Endothelial cell of umbilical vein (primary cell): ENCODE data around the gene PIM1. TPM values are rescaled to one million over a fixed set of nuclear protein-coding genes. Genes with fewer than 3 reads are reported as not detected.

Source experiments
- BruUV-seq: library from RNA; stranded (reverse); fragments of 400-500 nt; replicated peaks from 2 replicates; lab custom pipeline; 2021; lab: Mats Ljungman, UMichigan
- CTCF ChIA-PET: fragments of 300-600, 350-600 bp; sonication (Branson Sonifier 250); formaldehyde crosslinking; loops from one replicate; lab custom pipeline; 2021; ENCODE audit warnings: antibody characterized with exemption, inconsistent platforms; lab: Charles Lee
- POLR2A ChIA-PET: fragments of 300-600, 350-600 bp; sonication (Branson Sonifier 250); formaldehyde crosslinking; loops from one replicate; lab custom pipeline; 2021; ENCODE audit warnings: antibody characterized with exemption, inconsistent platforms; lab: Charles Lee
- DNase-seq: peaks from one replicate; pipeline ENCODE4 v3.0.0-alpha.2; 2011; ENCODE audit warnings: low read depth, low spot score
- FAIRE-seq: peaks from 2 replicates; lab custom pipeline; 2011; peaks lifted over from hg19 to GRCh38; lab: Jason Lieb, UNC
- H2AFZ ChIP-seq: 2 replicates; pipeline ENCODE4 v1.6.0; 2012; ENCODE audit warnings: low read depth, low read length, control low read depth, inconsistent platforms
- H3K27ac ChIP-seq: 2 replicates; pipeline ENCODE4 v1.5.1; 2011; ENCODE audit warnings: low read depth, mild to moderate bottlenecking, control low read depth, low read length, moderate library complexity; ENCODE audit not compliant: insufficient read depth
- H3K27me3 ChIP-seq, 2 experiments: 2 replicates each; pipeline versions ENCODE4 v1.6.0 to v1.6.1; 2011; ENCODE audit warnings: low read length in 2 of 2, mixed read lengths in 1 of 2; ENCODE audit not compliant: control insufficient read depth in 2 of 2, insufficient read depth in 2 of 2
- H3K36me3 ChIP-seq, 2 experiments: 2 replicates in 1 of 2; 3 replicates in 1 of 2; pipeline ENCODE4 v1.5.1; 2011; ENCODE audit warnings: low read length in 2 of 2, mild to moderate bottlenecking in 1 of 2, moderate library complexity in 1 of 2; ENCODE audit not compliant: control insufficient read depth in 2 of 2, insufficient read depth in 2 of 2; ENCODE audit errors: extremely low read depth in 1 of 2
- H3K4me1 ChIP-seq: 3 replicates; pipeline ENCODE4 v1.5.1; 2011; ENCODE audit warnings: mild to moderate bottlenecking, low read length; ENCODE audit not compliant: control insufficient read depth, insufficient read depth; ENCODE audit errors: extremely low read depth
- H3K4me2 ChIP-seq: 2 replicates; pipeline ENCODE4 v1.6.1; 2011; ENCODE audit warnings: low read length, control low read depth, mixed read lengths; ENCODE audit not compliant: insufficient read depth
- H3K4me3 ChIP-seq, 3 experiments: fragments of 200-600 bp in 1 of 3; sonication (generic), shearing (Covaris generic) in 1 of 3; replicated peaks in 1 of 3; 2 replicates each; pipeline ENCODE4 v1.5.1; 2011 to 2016; ENCODE audit warnings: control low read depth in 3 of 3, low read length in 3 of 3, mild to moderate bottlenecking in 2 of 3, inconsistent platforms in 1 of 3, low read depth in 1 of 3, moderate library complexity in 1 of 3; ENCODE audit not compliant: insufficient read depth in 1 of 3
- H3K79me2 ChIP-seq: 2 replicates; pipeline ENCODE4 v1.6.0; 2012; ENCODE audit warnings: low read length, inconsistent platforms; ENCODE audit not compliant: control insufficient read depth, insufficient read depth
- H3K9ac ChIP-seq: replicated peaks from 2 replicates; pipeline ENCODE3; 2011; ENCODE audit warnings: low read length, control low read depth; ENCODE audit not compliant: insufficient read depth; ENCODE audit errors: extremely low read depth
- H3K9me1 ChIP-seq: replicated peaks from 3 replicates; pipeline ENCODE4 v1.6.0; 2011; ENCODE audit warnings: mild to moderate bottlenecking, low read length; ENCODE audit not compliant: control insufficient read depth, insufficient read depth; ENCODE audit errors: extremely low read depth
- H3K9me3 ChIP-seq: replicated peaks from 2 replicates; pipeline ENCODE4 v1.5.1; 2012; ENCODE audit warnings: low read length, inconsistent platforms; ENCODE audit not compliant: control insufficient read depth, insufficient read depth
- H4K20me1 ChIP-seq: replicated peaks from 2 replicates; pipeline ENCODE3; 2011; ENCODE audit warnings: mild to moderate bottlenecking, low read length; ENCODE audit not compliant: control insufficient read depth, insufficient read depth; ENCODE audit errors: extremely low read depth
- CTCF ChIP-seq, 2 donors: IDR thresholded peaks; 1 replicate in 1 of 2; 2 replicates in 1 of 2; pipeline ENCODE4 v1.5.1; 2011; ENCODE audit warnings: low read length in 2 of 2, mild to moderate bottlenecking in 2 of 2, moderate library complexity in 2 of 2, control low read depth in 1 of 2, inconsistent platforms in 1 of 2, low read depth in 1 of 2; ENCODE audit not compliant: insufficient read depth in 1 of 2; ENCODE audit errors: extremely low read depth in 1 of 2
- EZH2 ChIP-seq: IDR thresholded peaks from 2 replicates; pipeline ENCODE4 v1.6.1; 2012; ENCODE audit warnings: borderline replicate concordance, low read depth, mild to moderate bottlenecking, moderate library complexity, low read length, inconsistent platforms; ENCODE audit not compliant: severe bottlenecking
- FOS ChIP-seq: IDR thresholded peaks from 2 replicates; pipeline ENCODE4 v1.6.1; 2011; ENCODE audit warnings: mild to moderate bottlenecking, low read length, moderate library complexity, borderline replicate concordance; ENCODE audit not compliant: insufficient read depth
- GATA2 ChIP-seq: IDR thresholded peaks from 2 replicates; pipeline ENCODE4 v1.7.0; 2011; ENCODE audit warnings: low read depth, mild to moderate bottlenecking, moderate library complexity, mixed read lengths, low read length; ENCODE audit not compliant: insufficient read length, insufficient read depth
- JUN ChIP-seq: IDR thresholded peaks from 2 replicates; pipeline ENCODE4 v1.6.1; 2011; ENCODE audit warnings: borderline replicate concordance, low read depth; ENCODE audit not compliant: insufficient read length, insufficient read depth
- MYC ChIP-seq: IDR thresholded peaks from one replicate; pipeline ENCODE4 v1.6.1; 2011; ENCODE audit warnings: mild to moderate bottlenecking, low read depth, low read length
- POLR2A ChIP-seq: IDR thresholded peaks from 2 replicates; pipeline ENCODE4 v1.6.1; 2012; ENCODE audit warnings: low read depth, mild to moderate bottlenecking, control low read depth, low read length
- POLR2AphosphoS5 ChIP-seq: IDR thresholded peaks from 2 replicates; pipeline ENCODE4 v1.6.1; 2012; ENCODE audit warnings: low read depth, mild to moderate bottlenecking, control low read depth, low read length, moderate library complexity; ENCODE audit not compliant: insufficient read depth
- dilution Hi-C: fragments of 300-500 bp; cut with MboI; formaldehyde crosslinking; loops from one replicate; pipeline ENCODE4 v1.15.0; 2019; ENCODE audit warnings: low sequenced_read_pairs; ENCODE audit not compliant: extremely low pct_ligation_motif_present
- intact Hi-C: fragments of 100-400 bp; cut with micrococcal nuclease; formaldehyde crosslinking; loops from one replicate; pipeline ENCODE4 v1.10.0; 2022
- polyA plus RNA-seq, 4 experiments: library from polyadenylated mRNA; depleted of rRNA in 3 of 4; stranded (reverse) in 3 of 4; unstranded in 1 of 4; fragments of >200 nt; gene quantifications; 2 replicates each; pipeline versions ENCODE4 v1.2.1 to v1.2.3, GENCODE V29; 2011 to 2012; ENCODE audit warnings: missing spikeins in 1 of 4
- total RNA-seq: library from RNA; stranded (reverse); gene quantifications from 2 replicates; pipeline ENCODE4 v1.2.3, GENCODE V29; 2021
- TF ChIP-seq, protein P1 (sequence below): IDR thresholded peaks from 2 replicates; pipeline ENCODE4 v1.6.1; 2011; ENCODE audit not compliant: insufficient read depth, insufficient read length

Gene PIM1
- total and polyA plus RNA-seq, 2 donors (not counting 3 experiments of a cell fraction or from before 2014, with no cell fraction given) = 9.2 to 11.3 TPM

DNA sequence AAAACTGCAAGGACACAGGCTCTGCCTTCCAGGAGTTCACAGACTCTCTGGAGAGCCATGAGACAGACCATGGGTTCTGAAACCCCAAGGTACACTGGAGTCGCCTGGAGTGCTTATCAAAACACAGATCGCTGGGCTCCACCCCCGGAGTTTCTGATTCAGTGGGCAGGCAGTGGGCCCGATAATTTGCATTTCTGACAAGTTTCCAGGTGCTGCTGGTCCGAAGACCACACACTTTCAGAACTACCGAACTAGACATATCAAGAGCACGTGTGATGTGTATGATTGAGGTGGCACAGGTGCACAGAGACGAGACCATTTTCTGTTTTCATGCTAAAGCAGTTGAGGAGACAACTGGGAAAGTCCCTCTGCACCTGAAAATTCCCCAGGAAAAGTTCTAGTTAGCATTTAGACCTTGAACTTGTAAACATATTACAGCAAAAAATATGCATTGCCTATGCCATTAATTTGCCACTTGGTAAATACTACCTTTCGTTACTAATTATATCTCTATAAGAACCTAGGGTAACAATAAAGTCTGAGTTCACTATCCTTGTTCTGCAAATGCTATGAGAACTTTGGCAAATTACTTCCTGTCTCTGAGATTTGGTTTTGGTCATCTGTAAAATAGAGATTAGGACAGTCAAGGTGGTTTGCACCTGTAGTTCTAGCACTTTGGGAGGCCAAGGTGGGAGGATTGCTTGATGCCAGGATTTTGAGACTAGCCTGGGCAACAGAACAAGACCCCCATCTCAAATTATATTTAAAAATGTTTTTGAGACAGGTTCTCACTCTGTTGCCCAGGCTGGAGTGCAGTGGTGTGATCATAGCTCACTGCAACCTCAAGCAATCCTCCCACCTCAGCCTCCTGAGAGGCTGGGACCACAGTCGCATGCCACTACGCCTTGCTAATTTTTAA lies 14.3 kb upstream of the PIM1 start:
- Histone ChIP-seq H3K4me2 (no peak overlapping the region), H3K79me2 (no peaks in the 10 kb centered on the region), H3K9ac (no peak overlapping the region), H3K4me3 (no peak overlapping the region), H4K20me1 (no peaks in the 10 kb centered on the region), H3K9me3 (no peaks in the 10 kb centered on the region), H3K4me1 (peaks cover 3% of the 10 kb centered on the region), H3K9me1 (no peaks in the 10 kb centered on the region), H3K36me3 (no peaks in the 10 kb centered on the region), H3K27me3 (peaks cover 2 to 7% of the 10 kb centered on the region in 2 experiments), H2AFZ (no peak overlapping the region), H3K27ac (no peak overlapping the region)
- FAIRE-seq (no peak), DNase-seq (no peak)
- CTCF ChIA-PET = interaction anchor here (2.0 kb wide), 1 partner anchor 105 kb away, joined by 6 read pairs; no protein-coding TSS in a partner anchor
- POLR2A ChIA-PET = no interaction called here
- dilution Hi-C loops (no loop called here), intact Hi-C loops (loop anchor here (2.0 kb wide), 1 partner anchor 53 kb away; no protein-coding TSS in a partner anchor)
- TF ChIP-seq FOS (no peak), CTCF (IDR thresholded peaks at IDR 0.05; ENCODE audit: extremely low read depth in 1 of 2, insufficient read depth in 1 of 2, low read depth in 1 of 2, low read length in 2 of 2) (no peak), JUN (no peak), POLR2A (no peak), MYC (no peak), GATA2 (no peak), POLR2AphosphoS5 (no peak), EZH2 (no peak)
- TF ChIP-seq, protein P1, sequence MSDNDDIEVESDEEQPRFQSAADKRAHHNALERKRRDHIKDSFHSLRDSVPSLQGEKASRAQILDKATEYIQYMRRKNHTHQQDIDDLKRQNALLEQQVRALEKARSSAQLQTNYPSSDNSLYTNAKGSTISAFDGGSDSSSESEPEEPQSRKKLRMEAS = no peak
- no TSS peak for BruUV-seq
